ENCODE data around the gene PCNT. TPM values are rescaled to one million over a fixed set of nuclear protein-coding genes. Genes with fewer than 3 reads are reported as not detected.
"Not testable (repeated sequence)": the region's sequence is repeated elsewhere in the genome, so short reads cannot be mapped to it uniquely, and the experiment has no call there.

The PCNT gene
- total RNA-seq, 2 donors from 2014 or later = 15.1 to 32.5 TPM

GRCh38 chr21:46369520-46370235 is 45.7 kb downstream of the PCNT start:
- no peak for TF ChIP-seq CTCF (IDR thresholded peaks at IDR 0.05)
- intact Hi-C loops (cut with DNase I) = no loop called here
- no peak overlapping the region for H3K27ac ChIP-seq
- no peak for DNase-seq
- no peaks in the 10 kb centered on the region for H3K9me3 ChIP-seq
- no peaks in the 10 kb centered on the region for H3K4me1 ChIP-seq
- H3K36me3 ChIP-seq = no peaks in the 10 kb centered on the region
- no peak overlapping the region for H3K9ac ChIP-seq (ENCODE audit: low read depth in 2 of 2, low read length in 2 of 2)
- H3K27me3 ChIP-seq = no peaks in the 10 kb centered on the region
- no peak overlapping the region for H3K4me3 ChIP-seq

- H3K36me3 ChIP-seq = no peaks in the 10 kb centered on the region
- intact Hi-C loops (cut with DNase I) = no loop called here
These were observed 47.5 kb downstream of the PCNT start for GRCh38 chr21:46371204-46372013.

GRCh38 chr21:46372014-46372485 is 48.1 kb downstream of the PCNT start:
- Histone ChIP-seq H3K36me3 (no peaks in the 10 kb centered on the region), H3K9ac (ENCODE audit: low read depth in 2 of 2, low read length in 2 of 2) (no peak overlapping the region), H3K9me3 (no peaks in the 10 kb centered on the region), H3K4me1 (no peaks in the 10 kb centered on the region), H3K4me3 (no peak overlapping the region), H3K27me3 (no peaks in the 10 kb centered on the region), H3K27ac (no peak overlapping the region)
- no peak for TF ChIP-seq CTCF (IDR thresholded peaks at IDR 0.05)
- intact Hi-C loops (cut with DNase I) = no loop called here
- DNase-seq = no peak

More at GRCh38 chr21:46371204-46372013, 47.5 kb downstream of the PCNT start:
- Histone ChIP-seq H3K9me3 (no peaks in the 10 kb centered on the region), H3K27me3 (no peaks in the 10 kb centered on the region), H3K9ac (ENCODE audit: low read depth in 2 of 2, low read length in 2 of 2) (no peak overlapping the region), H3K4me1 (no peaks in the 10 kb centered on the region), H3K4me3 (no peak overlapping the region), H3K27ac (no peak overlapping the region)
- TF ChIP-seq CTCF (IDR thresholded peaks at IDR 0.05) = no peak
- DNase-seq = no peak

- intact Hi-C loops (cut with DNase I); DNase-seq; H3K9ac ChIP-seq (ENCODE audit: low read depth in 2 of 2, low read length in 2 of 2); H3K4me1 ChIP-seq; H3K36me3 ChIP-seq; H3K4me3 ChIP-seq; H3K9me3 ChIP-seq; H3K27me3 ChIP-seq; H3K27ac ChIP-seq: not testable (repeated sequence)
These were observed 49.0 kb downstream of the PCNT start for GRCh38 chr21:46372947-46373346.

- H3K4me3 ChIP-seq = no peak overlapping the region
- H3K27me3 ChIP-seq = no peaks in the 10 kb centered on the region
- H3K9me3 ChIP-seq = no peaks in the 10 kb centered on the region
- no peaks in the 10 kb centered on the region for H3K36me3 ChIP-seq
- no peak for TF ChIP-seq CTCF (IDR thresholded peaks at IDR 0.05)
- DNase-seq = no peak
- H3K27ac ChIP-seq = no peak overlapping the region
- no peak overlapping the region for H3K9ac ChIP-seq (ENCODE audit: low read depth in 2 of 2, low read length in 2 of 2)
- H3K4me1 ChIP-seq = no peaks in the 10 kb centered on the region
- intact Hi-C loops (cut with DNase I) = no loop called here
These were observed 50.9 kb downstream of the PCNT start for GRCh38 chr21:46374761-46375389.
